ENCODE measurements around the gene PCSK2. TPM values are rescaled to one million over a fixed set of nuclear protein-coding genes. Genes with fewer than 3 reads are reported as not detected.

PCSK2 gene
- total RNA-seq, 1 donor from 2014 or later = 0.74 TPM

GRCh38 chr20:17273717-17274116 lies 46.9 kb downstream of the PCSK2 start:
- Histone ChIP-seq H3K4me3 (no peak overlapping the region), H3K27ac (replicated peaks) (no peak overlapping the region), H3K36me3 (no peaks in the 10 kb centered on the region), H3K27me3 (ENCODE audit: low read depth) (no peaks in the 10 kb centered on the region), H3K9me3 (replicated peaks) (peaks cover 16% of the 10 kb centered on the region), H3K4me1 (no peaks in the 10 kb centered on the region)
- intact Hi-C loops (cut with micrococcal nuclease) = no loop called here
- DNase-seq = no peak
- no peak for TF ChIP-seq CTCF (IDR thresholded peaks at IDR 0.05; ENCODE audit: borderline replicate concordance)

- intact Hi-C loops (cut with micrococcal nuclease) = no loop called here
- no peaks in the 10 kb centered on the region for H3K36me3 ChIP-seq
- H3K9me3 ChIP-seq (replicated peaks) = peaks cover 19% of the 10 kb centered on the region
- no peak for DNase-seq
- no peak overlapping the region for H3K27ac ChIP-seq (replicated peaks)
- no peak for TF ChIP-seq CTCF (IDR thresholded peaks at IDR 0.05; ENCODE audit: borderline replicate concordance)
- no peaks in the 10 kb centered on the region for H3K27me3 ChIP-seq (ENCODE audit: low read depth)
- H3K4me1 ChIP-seq = no peaks in the 10 kb centered on the region
- H3K4me3 ChIP-seq = no peak overlapping the region
Observed at GRCh38 chr20:17276101-17276500, 49.3 kb downstream of the PCSK2 start.

- intact Hi-C loops (cut with micrococcal nuclease) = no loop called here
Observed at GRCh38 chr20:17281478-17281877, 54.6 kb downstream of the PCSK2 start.

GRCh38 chr20:17282501-17282900 lies 55.7 kb downstream of the PCSK2 start:
- intact Hi-C loops (cut with micrococcal nuclease) = no loop called here
- Histone ChIP-seq H3K4me1 (no peaks in the 10 kb centered on the region), H3K36me3 (no peaks in the 10 kb centered on the region), H3K27me3 (ENCODE audit: low read depth) (no peaks in the 10 kb centered on the region), H3K9me3 (replicated peaks) (peaks cover 11% of the 10 kb centered on the region), H3K4me3 (no peak overlapping the region), H3K27ac (replicated peaks) (no peak overlapping the region)
- no peak for DNase-seq
- no peak for TF ChIP-seq CTCF (IDR thresholded peaks at IDR 0.05; ENCODE audit: borderline replicate concordance)

More at GRCh38 chr20:17281478-17281877, 54.6 kb downstream of the PCSK2 start:
- Histone ChIP-seq H3K27me3 (ENCODE audit: low read depth) (no peaks in the 10 kb centered on the region), H3K9me3 (replicated peaks) (peaks cover 14% of the 10 kb centered on the region), H3K27ac (replicated peaks) (no peak overlapping the region), H3K4me3 (no peak overlapping the region), H3K4me1 (no peaks in the 10 kb centered on the region), H3K36me3 (no peaks in the 10 kb centered on the region)
- TF ChIP-seq CTCF (IDR thresholded peaks at IDR 0.05; ENCODE audit: borderline replicate concordance) = no peak
- DNase-seq = no peak

DNA sequence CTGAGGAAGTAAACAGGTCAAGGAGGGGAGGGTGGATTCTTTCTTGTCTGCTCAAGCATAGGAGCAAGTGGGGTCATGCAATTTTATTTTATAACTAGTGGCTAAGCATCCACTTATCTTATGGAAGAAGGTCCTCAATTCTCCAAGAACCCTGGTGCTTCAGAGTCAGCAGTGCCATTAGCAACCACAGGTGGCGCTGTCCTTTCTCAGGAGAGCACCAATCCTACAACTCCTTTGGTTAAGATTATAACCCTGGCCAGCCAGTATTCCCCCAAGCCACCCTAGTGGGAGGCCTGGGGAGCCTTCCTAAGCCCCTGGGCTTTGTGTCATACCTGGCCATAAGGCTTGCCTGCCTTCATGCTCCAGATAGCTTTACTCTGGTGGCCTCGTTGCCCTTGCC lies 60.7 kb downstream of the PCSK2 start:
- intact Hi-C loops (cut with micrococcal nuclease) = no loop called here
- Histone ChIP-seq H3K4me1 (no peaks in the 10 kb centered on the region), H3K27me3 (ENCODE audit: low read depth) (no peaks in the 10 kb centered on the region), H3K4me3 (no peak overlapping the region), H3K36me3 (no peaks in the 10 kb centered on the region), H3K9me3 (replicated peaks) (no peaks in the 10 kb centered on the region), H3K27ac (replicated peaks) (no peak overlapping the region)
- TF ChIP-seq CTCF (IDR thresholded peaks at IDR 0.05; ENCODE audit: borderline replicate concordance) = no peak
- DNase-seq = no peak

DNA sequence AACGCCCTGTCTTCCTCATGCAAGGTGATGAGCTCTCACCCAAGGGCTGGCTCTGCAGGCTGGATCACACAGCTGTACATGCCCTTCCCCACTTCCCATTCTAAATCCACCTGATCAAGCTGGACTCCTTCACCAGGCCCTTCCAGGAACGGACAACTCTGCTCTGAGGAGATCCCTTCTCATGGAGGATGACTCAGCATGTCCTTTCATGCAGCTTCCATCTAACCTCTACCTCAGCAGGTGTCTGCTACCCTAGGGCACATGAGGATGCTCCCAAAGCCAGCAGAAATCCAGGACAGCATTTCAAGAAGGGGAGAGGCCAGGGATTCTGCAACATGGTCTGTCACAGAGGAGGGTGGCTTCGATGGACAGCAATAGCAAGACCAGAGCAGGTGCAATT lies 61.2 kb downstream of the PCSK2 start:
- Histone ChIP-seq H3K4me1 (no peaks in the 10 kb centered on the region), H3K4me3 (no peak overlapping the region), H3K9me3 (replicated peaks) (no peaks in the 10 kb centered on the region), H3K36me3 (no peaks in the 10 kb centered on the region), H3K27me3 (ENCODE audit: low read depth) (no peaks in the 10 kb centered on the region), H3K27ac (replicated peaks) (no peak overlapping the region)
- intact Hi-C loops (cut with micrococcal nuclease) = no loop called here
- no peak for DNase-seq
- TF ChIP-seq CTCF (IDR thresholded peaks at IDR 0.05; ENCODE audit: borderline replicate concordance) = no peak
